WTC11 (cell line): ENCODE data around the gene FLCN. TPM values are rescaled to one million over a fixed set of nuclear protein-coding genes. Genes with fewer than 3 reads are reported as not detected.

Experiments
- ATAC-seq: fragments of 200-7000 bp; cut with Tn5 transposase; 2 replicates; pipeline ENCODE4 v1.10.0; 2021; ENCODE audit warnings: mild to moderate bottlenecking, moderate library complexity
- CTCF ChIA-PET: fragments of 300-600 bp; sonication (Branson Sonifier 250); formaldehyde crosslinking; loops from one replicate; lab custom pipeline; 2021; ENCODE audit warnings: antibody characterized with exemption; lab: Charles Lee
- POLR2A ChIA-PET: fragments of 350-600 bp; sonication (Branson Sonifier 250); formaldehyde crosslinking; loops from one replicate; lab custom pipeline; 2021; ENCODE audit warnings: antibody characterized with exemption; lab: Charles Lee
- DNase-seq: peaks from one replicate; pipeline ENCODE4 v3.0.0; 2021; ENCODE audit warnings: low spot score
- H3K27ac Mint-ChIP-seq: 2 replicates; pipeline ENCODE4 v1.8.0; 2021; ENCODE audit warnings: mixed read lengths
- H3K27me3 Mint-ChIP-seq: 2 replicates; pipeline ENCODE4 v1.8.0; 2021; ENCODE audit warnings: low read depth, mild to moderate bottlenecking, moderate library complexity, mixed read lengths
- H3K36me3 Mint-ChIP-seq: 2 replicates; pipeline ENCODE4 v1.8.0; 2021; ENCODE audit warnings: mixed read lengths
- H3K4me1 Mint-ChIP-seq: 2 replicates; pipeline ENCODE4 v1.8.0; 2022; ENCODE audit warnings: mixed read lengths
- H3K4me3 Mint-ChIP-seq: 2 replicates; pipeline ENCODE4 v1.8.0; 2021; ENCODE audit warnings: mild to moderate bottlenecking, moderate library complexity, mixed read lengths
- H3K9me3 Mint-ChIP-seq: 2 replicates; pipeline ENCODE4 v1.8.0; 2021; ENCODE audit warnings: mixed read lengths
- CBFB ChIP-seq: sonication (generic); formaldehyde crosslinking; IDR thresholded peaks from 2 replicates; pipeline ENCODE4 v1.8.1; 2022; ENCODE audit warnings: mild to moderate bottlenecking, low read depth, missing genetic modification reagents
- CREB1 ChIP-seq: sonication (generic); formaldehyde crosslinking; IDR thresholded peaks from 2 replicates; pipeline ENCODE4 v1.8.0; 2023; ENCODE audit warnings: mild to moderate bottlenecking, missing genetic modification reagents
- GRHL2 ChIP-seq: fragments of 250-450 bp; sonication (Bioruptor Pico); IDR thresholded peaks from 2 replicates; pipeline ENCODE4 v1.8.0; 2022; ENCODE audit warnings: mild to moderate bottlenecking, moderate library complexity; ENCODE audit not compliant: insufficient replicate concordance, severe bottlenecking
- IRF2 ChIP-seq: sonication (generic); formaldehyde crosslinking; IDR thresholded peaks from 2 replicates; pipeline ENCODE4 v1.8.0; 2022; ENCODE audit warnings: low read depth, missing genetic modification reagents, borderline replicate concordance
- JAZF1 ChIP-seq: fragments of 250-450 bp; sonication (Bioruptor Pico); IDR thresholded peaks from 2 replicates; pipeline ENCODE4 v1.9.0; 2021; ENCODE audit warnings: moderate library complexity, mild to moderate bottlenecking, inconsistent platforms
- SOX15 ChIP-seq: fragments of 250-450 bp; sonication (Bioruptor Pico); IDR thresholded peaks from 2 replicates; pipeline ENCODE4 v1.9.0; 2021; ENCODE audit warnings: mild to moderate bottlenecking
- SP1 ChIP-seq: sonication (generic); formaldehyde crosslinking; conservative IDR thresholded peaks from 2 replicates; pipeline ENCODE4 v1.8.1; 2022; ENCODE audit warnings: missing genetic modification reagents
- total RNA-seq: library from RNA; stranded (reverse); gene quantifications from 3 replicates; pipeline ENCODE4 v1.2.3, GENCODE V29; 2021
- TF ChIP-seq, protein P1 (sequence below): sonication (generic); formaldehyde crosslinking; conservative IDR thresholded peaks from 2 replicates; pipeline ENCODE4 v1.8.1; 2023; ENCODE audit warnings: mild to moderate bottlenecking, low read depth, missing genetic modification reagents, moderate library complexity
- TF ChIP-seq, protein P2 (sequence below): fragments of 250-450 bp; sonication (Bioruptor Pico); IDR thresholded peaks from 2 replicates; pipeline ENCODE4 v1.9.0; 2021; ENCODE audit warnings: mild to moderate bottlenecking
- TF ChIP-seq, protein P3 (sequence below): fragments of 250-450 bp; sonication (Bioruptor Pico); IDR thresholded peaks from 2 replicates; pipeline ENCODE4 v1.8.0; 2021; ENCODE audit warnings: mild to moderate bottlenecking
- TF ChIP-seq, protein P4 (sequence below): sonication (generic); formaldehyde crosslinking; IDR thresholded peaks from 2 replicates; pipeline ENCODE4 v1.8.1; 2023; ENCODE audit warnings: mild to moderate bottlenecking, missing genetic modification reagents
- TF ChIP-seq, protein P5 (sequence below): sonication (generic); formaldehyde crosslinking; IDR thresholded peaks from 2 replicates; pipeline ENCODE4 v1.8.1; 2023; ENCODE audit warnings: mild to moderate bottlenecking, missing genetic modification reagents, moderate library complexity
- TF ChIP-seq, protein P6 (sequence below): fragments of 250-450 bp; sonication (Bioruptor Pico); conservative IDR thresholded peaks from 2 replicates; pipeline ENCODE4 v1.9.0; 2021; ENCODE audit warnings: mild to moderate bottlenecking
- TF ChIP-seq, protein P7 (sequence below): sonication (generic); formaldehyde crosslinking; conservative IDR thresholded peaks from 2 replicates; pipeline ENCODE4 v1.8.1; 2022; ENCODE audit warnings: mild to moderate bottlenecking, missing genetic modification reagents
- TF ChIP-seq, protein P8 (sequence below): sonication (generic); formaldehyde crosslinking; IDR thresholded peaks from 2 replicates; pipeline ENCODE4 v1.8.0; 2023; ENCODE audit warnings: mild to moderate bottlenecking, missing genetic modification reagents
- TF ChIP-seq, protein P9 (sequence below): sonication (generic); formaldehyde crosslinking; IDR thresholded peaks from 2 replicates; pipeline ENCODE4 v1.8.0; 2022; ENCODE audit warnings: mild to moderate bottlenecking, missing genetic modification reagents
- TF ChIP-seq, protein P10 (sequence below): sonication (generic); formaldehyde crosslinking; IDR thresholded peaks from 2 replicates; pipeline ENCODE4 v1.8.0; 2022; ENCODE audit warnings: mild to moderate bottlenecking, missing genetic modification reagents

The FLCN gene
- total RNA-seq, 1 experiment from 2014 or later, result 40.8 TPM

DNA sequence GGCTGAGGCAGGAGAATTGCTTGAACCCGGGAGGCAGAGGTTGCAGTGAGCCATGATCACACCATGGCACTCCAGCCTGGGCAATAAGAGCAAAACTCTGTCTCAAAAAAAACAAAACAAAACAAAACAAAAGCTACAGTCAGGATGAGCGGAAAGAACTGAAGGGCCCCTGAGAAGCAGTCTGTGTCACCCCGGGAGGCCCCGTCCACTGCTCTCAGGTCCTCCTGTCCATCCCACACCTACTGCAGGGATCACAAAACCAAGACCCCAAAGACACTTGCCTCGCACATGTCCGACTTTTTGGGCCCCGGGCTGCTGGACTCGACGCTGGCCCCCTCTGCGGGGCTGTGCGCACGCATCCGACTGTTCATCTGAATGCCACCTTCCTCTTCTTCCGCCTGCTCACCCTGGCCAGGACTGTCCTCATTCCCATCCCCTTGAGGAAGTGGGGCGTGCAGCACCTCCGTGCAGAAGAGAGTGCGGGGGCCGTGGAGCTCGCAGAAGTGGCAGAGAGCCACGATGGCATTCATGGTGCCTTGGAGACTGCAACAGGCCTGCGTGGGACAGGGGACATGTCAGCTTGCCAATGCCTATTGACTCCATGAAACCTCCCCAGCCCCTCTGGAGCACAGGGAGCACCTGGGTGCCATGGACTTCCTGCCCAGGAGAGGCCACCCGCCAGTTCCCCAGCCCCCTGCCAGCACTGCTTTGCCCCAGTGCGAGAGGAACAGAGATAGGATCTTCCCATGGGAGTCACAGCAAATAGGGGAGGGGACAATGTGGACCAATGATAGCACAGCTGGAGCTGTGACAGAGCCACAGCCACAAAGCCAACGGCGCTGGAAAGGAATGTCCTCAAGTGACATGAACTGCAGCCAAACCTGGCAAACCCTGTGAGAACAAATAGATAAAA is 9.1 kb downstream of the FLCN start:
- DNase-seq, result no peak
- ChIA-PET CTCF (no interaction called here), POLR2A (no interaction called here)
- ATAC-seq, result no peak
- no peaks in the 10 kb centered on the region for H3K4me1 Mint-ChIP-seq
- H3K36me3 Mint-ChIP-seq, result peaks cover 76% of the 10 kb centered on the region
- H3K27ac Mint-ChIP-seq, result no peak overlapping the region
- no peaks in the 10 kb centered on the region for H3K27me3 Mint-ChIP-seq
- H3K9me3 Mint-ChIP-seq, result no peaks in the 10 kb centered on the region
- no peak overlapping the region for H3K4me3 Mint-ChIP-seq
- TF ChIP-seq, protein P1, sequence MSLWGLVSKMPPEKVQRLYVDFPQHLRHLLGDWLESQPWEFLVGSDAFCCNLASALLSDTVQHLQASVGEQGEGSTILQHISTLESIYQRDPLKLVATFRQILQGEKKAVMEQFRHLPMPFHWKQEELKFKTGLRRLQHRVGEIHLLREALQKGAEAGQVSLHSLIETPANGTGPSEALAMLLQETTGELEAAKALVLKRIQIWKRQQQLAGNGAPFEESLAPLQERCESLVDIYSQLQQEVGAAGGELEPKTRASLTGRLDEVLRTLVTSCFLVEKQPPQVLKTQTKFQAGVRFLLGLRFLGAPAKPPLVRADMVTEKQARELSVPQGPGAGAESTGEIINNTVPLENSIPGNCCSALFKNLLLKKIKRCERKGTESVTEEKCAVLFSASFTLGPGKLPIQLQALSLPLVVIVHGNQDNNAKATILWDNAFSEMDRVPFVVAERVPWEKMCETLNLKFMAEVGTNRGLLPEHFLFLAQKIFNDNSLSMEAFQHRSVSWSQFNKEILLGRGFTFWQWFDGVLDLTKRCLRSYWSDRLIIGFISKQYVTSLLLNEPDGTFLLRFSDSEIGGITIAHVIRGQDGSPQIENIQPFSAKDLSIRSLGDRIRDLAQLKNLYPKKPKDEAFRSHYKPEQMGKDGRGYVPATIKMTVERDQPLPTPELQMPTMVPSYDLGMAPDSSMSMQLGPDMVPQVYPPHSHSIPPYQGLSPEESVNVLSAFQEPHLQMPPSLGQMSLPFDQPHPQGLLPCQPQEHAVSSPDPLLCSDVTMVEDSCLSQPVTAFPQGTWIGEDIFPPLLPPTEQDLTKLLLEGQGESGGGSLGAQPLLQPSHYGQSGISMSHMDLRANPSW (CRISPR knock-in tag), result no peak
- TF ChIP-seq SOX15 (no peak), IRF2 (no peak), GRHL2 (CRISPR knock-in tag) (no peak), CBFB (CRISPR knock-in tag) (no peak), SP1 (CRISPR knock-in tag) (no peak), JAZF1 (CRISPR knock-in tag) (no peak), CREB1 (CRISPR knock-in tag) (no peak)
- TF ChIP-seq, protein P2, sequence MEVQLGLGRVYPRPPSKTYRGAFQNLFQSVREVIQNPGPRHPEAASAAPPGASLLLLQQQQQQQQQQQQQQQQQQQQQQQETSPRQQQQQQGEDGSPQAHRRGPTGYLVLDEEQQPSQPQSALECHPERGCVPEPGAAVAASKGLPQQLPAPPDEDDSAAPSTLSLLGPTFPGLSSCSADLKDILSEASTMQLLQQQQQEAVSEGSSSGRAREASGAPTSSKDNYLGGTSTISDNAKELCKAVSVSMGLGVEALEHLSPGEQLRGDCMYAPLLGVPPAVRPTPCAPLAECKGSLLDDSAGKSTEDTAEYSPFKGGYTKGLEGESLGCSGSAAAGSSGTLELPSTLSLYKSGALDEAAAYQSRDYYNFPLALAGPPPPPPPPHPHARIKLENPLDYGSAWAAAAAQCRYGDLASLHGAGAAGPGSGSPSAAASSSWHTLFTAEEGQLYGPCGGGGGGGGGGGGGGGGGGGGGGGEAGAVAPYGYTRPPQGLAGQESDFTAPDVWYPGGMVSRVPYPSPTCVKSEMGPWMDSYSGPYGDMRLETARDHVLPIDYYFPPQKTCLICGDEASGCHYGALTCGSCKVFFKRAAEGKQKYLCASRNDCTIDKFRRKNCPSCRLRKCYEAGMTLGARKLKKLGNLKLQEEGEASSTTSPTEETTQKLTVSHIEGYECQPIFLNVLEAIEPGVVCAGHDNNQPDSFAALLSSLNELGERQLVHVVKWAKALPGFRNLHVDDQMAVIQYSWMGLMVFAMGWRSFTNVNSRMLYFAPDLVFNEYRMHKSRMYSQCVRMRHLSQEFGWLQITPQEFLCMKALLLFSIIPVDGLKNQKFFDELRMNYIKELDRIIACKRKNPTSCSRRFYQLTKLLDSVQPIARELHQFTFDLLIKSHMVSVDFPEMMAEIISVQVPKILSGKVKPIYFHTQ, result no peak
- TF ChIP-seq, protein P3, sequence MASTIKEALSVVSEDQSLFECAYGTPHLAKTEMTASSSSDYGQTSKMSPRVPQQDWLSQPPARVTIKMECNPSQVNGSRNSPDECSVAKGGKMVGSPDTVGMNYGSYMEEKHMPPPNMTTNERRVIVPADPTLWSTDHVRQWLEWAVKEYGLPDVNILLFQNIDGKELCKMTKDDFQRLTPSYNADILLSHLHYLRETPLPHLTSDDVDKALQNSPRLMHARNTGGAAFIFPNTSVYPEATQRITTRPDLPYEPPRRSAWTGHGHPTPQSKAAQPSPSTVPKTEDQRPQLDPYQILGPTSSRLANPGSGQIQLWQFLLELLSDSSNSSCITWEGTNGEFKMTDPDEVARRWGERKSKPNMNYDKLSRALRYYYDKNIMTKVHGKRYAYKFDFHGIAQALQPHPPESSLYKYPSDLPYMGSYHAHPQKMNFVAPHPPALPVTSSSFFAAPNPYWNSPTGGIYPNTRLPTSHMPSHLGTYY (CRISPR knock-in tag), result no peak
- TF ChIP-seq, protein P4, sequence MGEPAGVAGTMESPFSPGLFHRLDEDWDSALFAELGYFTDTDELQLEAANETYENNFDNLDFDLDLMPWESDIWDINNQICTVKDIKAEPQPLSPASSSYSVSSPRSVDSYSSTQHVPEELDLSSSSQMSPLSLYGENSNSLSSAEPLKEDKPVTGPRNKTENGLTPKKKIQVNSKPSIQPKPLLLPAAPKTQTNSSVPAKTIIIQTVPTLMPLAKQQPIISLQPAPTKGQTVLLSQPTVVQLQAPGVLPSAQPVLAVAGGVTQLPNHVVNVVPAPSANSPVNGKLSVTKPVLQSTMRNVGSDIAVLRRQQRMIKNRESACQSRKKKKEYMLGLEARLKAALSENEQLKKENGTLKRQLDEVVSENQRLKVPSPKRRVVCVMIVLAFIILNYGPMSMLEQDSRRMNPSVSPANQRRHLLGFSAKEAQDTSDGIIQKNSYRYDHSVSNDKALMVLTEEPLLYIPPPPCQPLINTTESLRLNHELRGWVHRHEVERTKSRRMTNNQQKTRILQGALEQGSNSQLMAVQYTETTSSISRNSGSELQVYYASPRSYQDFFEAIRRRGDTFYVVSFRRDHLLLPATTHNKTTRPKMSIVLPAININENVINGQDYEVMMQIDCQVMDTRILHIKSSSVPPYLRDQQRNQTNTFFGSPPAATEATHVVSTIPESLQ (CRISPR knock-in tag), result no peak
- TF ChIP-seq, protein P5, sequence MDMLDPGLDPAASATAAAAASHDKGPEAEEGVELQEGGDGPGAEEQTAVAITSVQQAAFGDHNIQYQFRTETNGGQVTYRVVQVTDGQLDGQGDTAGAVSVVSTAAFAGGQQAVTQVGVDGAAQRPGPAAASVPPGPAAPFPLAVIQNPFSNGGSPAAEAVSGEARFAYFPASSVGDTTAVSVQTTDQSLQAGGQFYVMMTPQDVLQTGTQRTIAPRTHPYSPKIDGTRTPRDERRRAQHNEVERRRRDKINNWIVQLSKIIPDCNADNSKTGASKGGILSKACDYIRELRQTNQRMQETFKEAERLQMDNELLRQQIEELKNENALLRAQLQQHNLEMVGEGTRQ (CRISPR knock-in tag), result no peak
- TF ChIP-seq, protein P6, sequence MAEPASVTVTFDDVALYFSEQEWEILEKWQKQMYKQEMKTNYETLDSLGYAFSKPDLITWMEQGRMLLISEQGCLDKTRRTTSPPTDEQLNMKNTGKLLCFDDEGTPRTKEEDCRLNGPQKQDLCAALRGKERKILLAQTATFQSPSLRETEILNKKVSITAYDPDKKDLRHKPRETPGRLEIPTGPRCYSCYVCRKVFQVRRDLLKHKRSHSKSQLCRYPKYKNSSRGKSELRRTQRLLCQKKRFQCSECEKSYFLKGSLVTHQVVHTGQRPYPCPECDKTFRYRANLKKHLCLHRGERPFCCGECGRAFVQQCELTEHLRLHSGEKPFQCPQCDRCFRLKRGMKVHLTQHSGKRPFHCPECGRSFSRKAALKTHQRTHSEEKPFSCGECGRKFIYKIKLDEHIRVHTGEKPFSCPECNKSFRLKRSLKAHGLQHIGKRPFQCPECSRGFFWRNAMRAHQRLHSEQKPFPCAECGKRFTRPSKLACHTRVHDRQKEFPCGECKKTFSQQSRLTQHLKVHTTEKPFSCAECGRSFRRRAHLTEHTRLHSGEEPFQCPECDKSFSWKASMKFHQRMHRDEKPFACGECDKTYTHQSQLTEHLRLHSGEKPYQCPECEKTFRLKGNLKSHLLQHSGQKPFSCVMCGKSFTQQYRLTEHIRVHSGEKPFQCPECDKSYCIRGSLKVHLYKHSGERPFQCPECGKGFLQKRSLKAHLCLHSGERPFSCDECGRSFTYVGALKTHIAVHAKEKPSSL, result no peak
- TF ChIP-seq, protein P7, sequence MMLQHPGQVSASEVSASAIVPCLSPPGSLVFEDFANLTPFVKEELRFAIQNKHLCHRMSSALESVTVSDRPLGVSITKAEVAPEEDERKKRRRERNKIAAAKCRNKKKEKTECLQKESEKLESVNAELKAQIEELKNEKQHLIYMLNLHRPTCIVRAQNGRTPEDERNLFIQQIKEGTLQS (CRISPR knock-in tag), result no peak
- TF ChIP-seq, protein P8, sequence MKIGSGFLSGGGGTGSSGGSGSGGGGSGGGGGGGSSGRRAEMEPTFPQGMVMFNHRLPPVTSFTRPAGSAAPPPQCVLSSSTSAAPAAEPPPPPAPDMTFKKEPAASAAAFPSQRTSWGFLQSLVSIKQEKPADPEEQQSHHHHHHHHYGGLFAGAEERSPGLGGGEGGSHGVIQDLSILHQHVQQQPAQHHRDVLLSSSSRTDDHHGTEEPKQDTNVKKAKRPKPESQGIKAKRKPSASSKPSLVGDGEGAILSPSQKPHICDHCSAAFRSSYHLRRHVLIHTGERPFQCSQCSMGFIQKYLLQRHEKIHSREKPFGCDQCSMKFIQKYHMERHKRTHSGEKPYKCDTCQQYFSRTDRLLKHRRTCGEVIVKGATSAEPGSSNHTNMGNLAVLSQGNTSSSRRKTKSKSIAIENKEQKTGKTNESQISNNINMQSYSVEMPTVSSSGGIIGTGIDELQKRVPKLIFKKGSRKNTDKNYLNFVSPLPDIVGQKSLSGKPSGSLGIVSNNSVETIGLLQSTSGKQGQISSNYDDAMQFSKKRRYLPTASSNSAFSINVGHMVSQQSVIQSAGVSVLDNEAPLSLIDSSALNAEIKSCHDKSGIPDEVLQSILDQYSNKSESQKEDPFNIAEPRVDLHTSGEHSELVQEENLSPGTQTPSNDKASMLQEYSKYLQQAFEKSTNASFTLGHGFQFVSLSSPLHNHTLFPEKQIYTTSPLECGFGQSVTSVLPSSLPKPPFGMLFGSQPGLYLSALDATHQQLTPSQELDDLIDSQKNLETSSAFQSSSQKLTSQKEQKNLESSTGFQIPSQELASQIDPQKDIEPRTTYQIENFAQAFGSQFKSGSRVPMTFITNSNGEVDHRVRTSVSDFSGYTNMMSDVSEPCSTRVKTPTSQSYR (CRISPR knock-in tag), result no peak
- TF ChIP-seq, protein P9, sequence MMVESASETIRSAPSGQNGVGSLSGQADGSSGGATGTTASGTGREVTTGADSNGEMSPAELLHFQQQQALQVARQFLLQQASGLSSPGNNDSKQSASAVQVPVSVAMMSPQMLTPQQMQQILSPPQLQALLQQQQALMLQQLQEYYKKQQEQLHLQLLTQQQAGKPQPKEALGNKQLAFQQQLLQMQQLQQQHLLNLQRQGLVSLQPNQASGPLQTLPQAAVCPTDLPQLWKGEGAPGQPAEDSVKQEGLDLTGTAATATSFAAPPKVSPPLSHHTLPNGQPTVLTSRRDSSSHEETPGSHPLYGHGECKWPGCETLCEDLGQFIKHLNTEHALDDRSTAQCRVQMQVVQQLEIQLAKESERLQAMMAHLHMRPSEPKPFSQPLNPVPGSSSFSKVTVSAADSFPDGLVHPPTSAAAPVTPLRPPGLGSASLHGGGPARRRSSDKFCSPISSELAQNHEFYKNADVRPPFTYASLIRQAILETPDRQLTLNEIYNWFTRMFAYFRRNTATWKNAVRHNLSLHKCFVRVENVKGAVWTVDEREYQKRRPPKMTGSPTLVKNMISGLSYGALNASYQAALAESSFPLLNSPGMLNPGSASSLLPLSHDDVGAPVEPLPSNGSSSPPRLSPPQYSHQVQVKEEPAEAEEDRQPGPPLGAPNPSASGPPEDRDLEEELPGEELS, result no peak
- TF ChIP-seq, protein P10, sequence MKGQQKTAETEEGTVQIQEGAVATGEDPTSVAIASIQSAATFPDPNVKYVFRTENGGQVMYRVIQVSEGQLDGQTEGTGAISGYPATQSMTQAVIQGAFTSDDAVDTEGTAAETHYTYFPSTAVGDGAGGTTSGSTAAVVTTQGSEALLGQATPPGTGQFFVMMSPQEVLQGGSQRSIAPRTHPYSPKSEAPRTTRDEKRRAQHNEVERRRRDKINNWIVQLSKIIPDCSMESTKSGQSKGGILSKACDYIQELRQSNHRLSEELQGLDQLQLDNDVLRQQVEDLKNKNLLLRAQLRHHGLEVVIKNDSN (CRISPR knock-in tag), result no peak
